GM12872 (cell line): ENCODE results near the gene TRIM2.

Experiments used
- TF ChIP-seq, protein P1 (sequence below): IDR thresholded peaks from 3 replicates; pipeline ENCODE4 v1.5.1; 2011; ENCODE audit warnings: low read depth, mild to moderate bottlenecking, low read length, moderate library complexity; ENCODE audit not compliant: insufficient read depth

TRIM2 gene

DNA sequence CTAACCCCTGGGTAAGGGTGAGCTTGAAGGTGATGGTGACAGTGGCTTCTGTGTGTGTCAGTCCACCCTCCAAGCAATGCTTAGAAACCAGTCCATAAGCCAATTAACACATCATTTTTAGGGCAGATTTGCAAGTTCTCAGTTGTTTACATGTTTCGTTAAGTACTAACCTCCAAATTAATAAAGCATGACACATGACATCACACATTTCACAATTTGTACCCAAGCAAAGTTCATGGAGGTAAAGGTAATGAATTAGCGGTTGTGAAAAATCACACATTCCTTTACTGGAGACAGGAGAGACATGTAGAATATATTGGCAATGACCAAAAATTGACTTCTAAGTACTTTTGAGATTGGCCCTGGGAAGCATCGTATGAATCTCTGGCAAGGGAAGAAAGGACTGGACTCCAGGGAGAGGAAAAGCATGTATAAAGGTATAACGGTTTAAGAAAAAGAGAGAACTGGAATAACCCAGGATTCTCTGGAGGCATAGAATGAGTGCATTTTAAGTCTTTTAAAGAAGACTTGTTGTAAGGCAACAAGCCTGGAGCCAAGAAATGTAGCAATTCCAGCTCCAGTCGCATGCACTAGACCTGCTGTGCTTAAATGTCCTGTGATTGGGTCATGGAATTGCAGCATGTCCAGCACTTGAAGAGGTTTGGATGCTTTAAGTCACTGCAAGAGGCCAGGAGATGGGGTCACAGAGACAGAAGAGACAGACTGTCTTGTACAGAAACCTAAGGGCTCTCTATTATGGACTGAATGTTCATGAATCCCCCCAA is 34.1 kb downstream of the TRIM2 start:
- TF ChIP-seq, protein P1, sequence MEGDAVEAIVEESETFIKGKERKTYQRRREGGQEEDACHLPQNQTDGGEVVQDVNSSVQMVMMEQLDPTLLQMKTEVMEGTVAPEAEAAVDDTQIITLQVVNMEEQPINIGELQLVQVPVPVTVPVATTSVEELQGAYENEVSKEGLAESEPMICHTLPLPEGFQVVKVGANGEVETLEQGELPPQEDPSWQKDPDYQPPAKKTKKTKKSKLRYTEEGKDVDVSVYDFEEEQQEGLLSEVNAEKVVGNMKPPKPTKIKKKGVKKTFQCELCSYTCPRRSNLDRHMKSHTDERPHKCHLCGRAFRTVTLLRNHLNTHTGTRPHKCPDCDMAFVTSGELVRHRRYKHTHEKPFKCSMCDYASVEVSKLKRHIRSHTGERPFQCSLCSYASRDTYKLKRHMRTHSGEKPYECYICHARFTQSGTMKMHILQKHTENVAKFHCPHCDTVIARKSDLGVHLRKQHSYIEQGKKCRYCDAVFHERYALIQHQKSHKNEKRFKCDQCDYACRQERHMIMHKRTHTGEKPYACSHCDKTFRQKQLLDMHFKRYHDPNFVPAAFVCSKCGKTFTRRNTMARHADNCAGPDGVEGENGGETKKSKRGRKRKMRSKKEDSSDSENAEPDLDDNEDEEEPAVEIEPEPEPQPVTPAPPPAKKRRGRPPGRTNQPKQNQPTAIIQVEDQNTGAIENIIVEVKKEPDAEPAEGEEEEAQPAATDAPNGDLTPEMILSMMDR = no peak

DNA sequence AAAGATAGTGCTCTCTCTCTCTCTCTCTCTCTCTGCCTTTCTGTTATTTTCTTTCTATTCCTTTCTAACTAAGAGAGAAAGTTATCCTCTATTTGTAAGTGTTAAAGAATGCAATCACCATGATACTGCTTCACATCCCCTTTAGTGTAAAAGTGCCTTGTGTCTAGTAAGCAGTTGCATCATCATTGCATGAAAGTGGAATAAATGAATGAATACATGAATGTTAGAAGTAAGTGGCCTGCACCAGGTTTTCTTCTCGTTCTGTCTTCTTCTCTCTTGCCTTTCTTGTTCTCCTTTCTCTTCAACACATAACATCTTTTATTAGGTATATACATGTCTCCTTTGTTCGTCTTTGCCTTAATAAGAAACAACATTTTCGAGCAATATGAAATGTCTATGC is 35.2 kb downstream of the TRIM2 start:
- TF ChIP-seq, protein P1 = no peak

DNA sequence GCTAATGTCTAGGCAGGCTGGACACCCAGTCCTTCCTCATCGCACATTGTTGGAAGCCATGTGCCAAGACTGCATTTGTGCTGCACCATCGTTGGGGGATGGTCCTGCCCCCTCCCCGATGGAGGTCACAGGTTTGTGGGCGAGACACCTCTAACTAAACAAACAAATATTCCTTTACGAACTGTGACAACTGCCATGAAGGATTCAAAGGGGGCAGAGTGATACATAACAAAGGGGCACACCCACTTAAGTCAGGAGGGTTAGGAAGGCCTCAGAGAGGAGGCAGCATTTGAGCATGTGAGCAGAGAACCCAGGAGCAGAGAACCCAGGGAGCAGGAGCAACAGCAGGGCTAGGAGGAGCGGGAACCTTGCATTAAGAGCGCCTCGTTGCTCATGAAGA is 37.1 kb downstream of the TRIM2 start:
- TF ChIP-seq, protein P1 = no peak

- TF ChIP-seq, protein P1 = no peak
These were observed 38.0 kb downstream of the TRIM2 start for GRCh38 chr4:153241970-153242838.

DNA sequence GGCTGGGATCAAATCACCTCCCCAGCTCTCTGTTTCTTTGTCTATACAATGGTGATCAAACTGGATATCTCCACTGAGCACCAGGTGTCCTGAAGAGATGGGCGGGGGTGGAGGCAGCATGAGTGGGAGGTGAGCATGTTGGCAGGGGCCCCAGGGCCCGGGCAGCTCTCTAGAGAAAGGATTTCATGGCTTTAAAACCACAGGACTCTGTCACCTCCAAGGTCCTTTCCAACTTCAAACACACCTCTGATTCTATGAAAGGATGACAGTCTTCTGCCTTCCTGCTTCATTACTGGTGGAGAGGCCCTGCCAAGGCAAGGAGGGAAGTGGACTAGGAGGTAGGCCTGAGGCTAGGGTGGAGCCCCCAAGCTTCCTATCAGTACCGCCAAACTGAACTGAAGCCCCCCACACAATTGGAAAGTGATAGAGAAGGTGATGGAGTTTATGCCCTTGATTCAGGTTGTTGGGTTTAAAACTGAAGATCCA is 38.6 kb downstream of the TRIM2 start:
- TF ChIP-seq, protein P1 = no peak

- TF ChIP-seq, protein P1 = no peak
These were observed 39.2 kb downstream of the TRIM2 start for GRCh38 chr4:153243468-153243867.

GRCh38 chr4:153244969-153245368 is 40.7 kb downstream of the TRIM2 start:
- TF ChIP-seq, protein P1 = no peak
